ENCODE measurements around the gene CD83.

DNA sequence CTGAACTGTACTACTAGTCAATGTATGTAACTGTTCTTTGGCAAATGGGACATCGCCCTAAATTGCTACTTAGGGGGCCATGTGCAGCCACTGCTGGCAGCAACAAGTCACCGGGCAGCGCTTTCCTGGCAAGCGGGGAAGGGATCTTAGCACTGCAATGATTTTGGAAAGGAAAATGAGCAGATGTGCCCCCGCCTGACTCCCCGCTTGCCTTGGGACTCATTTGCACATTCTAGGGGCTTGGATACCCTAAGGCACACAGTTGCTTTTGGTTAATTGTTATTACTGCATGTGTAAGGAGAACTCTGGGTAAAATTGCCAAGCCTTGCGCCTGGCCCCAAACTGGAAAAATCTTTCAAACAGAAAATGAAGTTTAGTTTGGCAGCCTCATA lies 32.2 kb downstream of the CD83 start:
- TF ChIP-seq, protein P1, sequence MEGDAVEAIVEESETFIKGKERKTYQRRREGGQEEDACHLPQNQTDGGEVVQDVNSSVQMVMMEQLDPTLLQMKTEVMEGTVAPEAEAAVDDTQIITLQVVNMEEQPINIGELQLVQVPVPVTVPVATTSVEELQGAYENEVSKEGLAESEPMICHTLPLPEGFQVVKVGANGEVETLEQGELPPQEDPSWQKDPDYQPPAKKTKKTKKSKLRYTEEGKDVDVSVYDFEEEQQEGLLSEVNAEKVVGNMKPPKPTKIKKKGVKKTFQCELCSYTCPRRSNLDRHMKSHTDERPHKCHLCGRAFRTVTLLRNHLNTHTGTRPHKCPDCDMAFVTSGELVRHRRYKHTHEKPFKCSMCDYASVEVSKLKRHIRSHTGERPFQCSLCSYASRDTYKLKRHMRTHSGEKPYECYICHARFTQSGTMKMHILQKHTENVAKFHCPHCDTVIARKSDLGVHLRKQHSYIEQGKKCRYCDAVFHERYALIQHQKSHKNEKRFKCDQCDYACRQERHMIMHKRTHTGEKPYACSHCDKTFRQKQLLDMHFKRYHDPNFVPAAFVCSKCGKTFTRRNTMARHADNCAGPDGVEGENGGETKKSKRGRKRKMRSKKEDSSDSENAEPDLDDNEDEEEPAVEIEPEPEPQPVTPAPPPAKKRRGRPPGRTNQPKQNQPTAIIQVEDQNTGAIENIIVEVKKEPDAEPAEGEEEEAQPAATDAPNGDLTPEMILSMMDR (IDR thresholded peaks at IDR 0.05) = no peak
- no peak for TF ChIP-seq POLR2A (IDR thresholded peaks at IDR 0.05)
